Lower leg skin (tissue), 4 donors: ENCODE results near the gene IPCEF1. TPM values are rescaled to one million over a fixed set of nuclear protein-coding genes. Genes with fewer than 3 reads are reported as not detected.

ENCODE experiments used
- DNase-seq, 2 donors: peaks; one replicate each; pipeline ENCODE4 v3.0.0-alpha.2; 2019; ENCODE audit warnings: low spot score in 2 of 2
- H3K4me3 ChIP-seq: fragments of 200-600 bp; sonication (generic); 2 replicates; pipeline ENCODE4 v1.5.1; 2017; ENCODE audit warnings: mild to moderate bottlenecking, low read depth; ENCODE audit not compliant: poor library complexity, severe bottlenecking
- POLR2A ChIP-seq, 2 donors: fragments of 450-650 bp; IDR thresholded peaks; one replicate each; pipeline ENCODE4 v1.6.1; 2016 to 2017; ENCODE audit warnings: antibody characterized with exemption in 2 of 2, mild to moderate bottlenecking in 1 of 2, moderate library complexity in 1 of 2
- WGBS, 2 donors: methylation state at CpG; one replicate each; pipeline ENCODE4 v1.1.5; 2018; 5-methylcytosine and 5-hydroxymethylcytosine counted together
- intact Hi-C: fragments of 100-400 bp; cut with DNase I; formaldehyde crosslinking; loops from one replicate; pipeline ENCODE4 v1.15.0; 2023; ENCODE audit warnings: low total_unique reads
- total RNA-seq, 4 donors: library from RNA; depleted of rRNA; stranded (reverse); fragments of >200 nt; gene quantifications; one replicate each; pipeline ENCODE4 v1.1.0, GENCODE V29; 2016
- TF ChIP-seq, protein P1 (sequence below), 3 donors: fragments of 450-650 bp; IDR thresholded peaks; one replicate each; pipeline ENCODE4 v1.5.1; 2016; ENCODE audit warnings: antibody characterized with exemption in 3 of 3, mild to moderate bottlenecking in 3 of 3, moderate library complexity in 2 of 3

The IPCEF1 gene
- total RNA-seq, 4 donors from 2014 or later = 0.67 to 1.7 (median 0.97) TPM

DNA sequence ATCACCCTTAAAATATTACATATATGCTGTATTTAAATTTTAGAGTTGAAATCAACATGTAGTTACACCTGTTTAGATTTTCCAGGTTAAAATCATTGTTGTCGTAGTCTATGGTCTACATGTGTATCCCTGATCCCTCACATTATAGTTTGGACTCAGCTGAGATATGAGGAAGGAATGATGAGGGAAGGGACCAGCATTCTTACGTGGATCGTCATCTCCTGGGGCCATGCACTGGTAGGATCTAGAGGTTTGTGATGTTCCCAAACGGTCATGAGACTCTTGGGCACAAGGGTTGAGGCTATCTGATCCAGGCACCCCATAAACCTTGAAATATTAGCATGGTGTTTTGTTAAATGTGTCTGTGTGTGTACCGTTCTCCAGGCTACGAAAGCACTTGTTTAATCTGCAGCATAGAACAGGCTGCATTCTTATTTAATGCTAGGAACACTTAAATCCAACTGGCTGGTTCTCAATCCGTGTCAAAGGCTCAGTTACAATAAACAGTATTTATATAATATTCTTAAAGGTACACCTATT, 55.4 kb downstream of the IPCEF1 start:
- WGBS, 2 donors = 70 to 77% methylated on average over 7 of the region's 7 CpGs

DNA sequence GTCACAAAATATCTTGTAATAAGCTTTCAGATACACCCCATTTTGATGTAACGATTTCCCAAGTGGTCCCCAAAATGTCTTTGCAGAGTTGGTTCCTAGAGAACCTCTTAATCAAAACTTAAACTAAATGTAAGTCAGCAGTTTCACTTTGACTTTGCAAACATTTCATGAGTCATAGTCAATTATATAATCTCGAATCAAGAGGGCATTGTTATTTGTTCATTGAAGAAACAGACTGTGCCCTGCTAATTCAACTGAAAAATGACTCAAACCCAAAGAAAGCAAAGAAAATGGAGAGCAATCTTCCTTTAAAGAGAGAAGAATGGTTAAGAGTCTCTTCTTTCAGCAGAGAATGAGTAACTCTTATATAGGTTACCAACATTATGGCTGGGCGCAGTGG, 58.3 kb downstream of the IPCEF1 start:
- intact Hi-C loops = loop anchor here (10.0 kb wide), 1 partner anchor 47 kb away; no protein-coding TSS in a partner anchor
- H3K4me3 ChIP-seq = no peak overlapping the region
- DNase-seq = no peak
- WGBS, 2 donors = 43 to 48% methylated on average over 3 of the region's 3 CpGs
- TF ChIP-seq, protein P1, sequence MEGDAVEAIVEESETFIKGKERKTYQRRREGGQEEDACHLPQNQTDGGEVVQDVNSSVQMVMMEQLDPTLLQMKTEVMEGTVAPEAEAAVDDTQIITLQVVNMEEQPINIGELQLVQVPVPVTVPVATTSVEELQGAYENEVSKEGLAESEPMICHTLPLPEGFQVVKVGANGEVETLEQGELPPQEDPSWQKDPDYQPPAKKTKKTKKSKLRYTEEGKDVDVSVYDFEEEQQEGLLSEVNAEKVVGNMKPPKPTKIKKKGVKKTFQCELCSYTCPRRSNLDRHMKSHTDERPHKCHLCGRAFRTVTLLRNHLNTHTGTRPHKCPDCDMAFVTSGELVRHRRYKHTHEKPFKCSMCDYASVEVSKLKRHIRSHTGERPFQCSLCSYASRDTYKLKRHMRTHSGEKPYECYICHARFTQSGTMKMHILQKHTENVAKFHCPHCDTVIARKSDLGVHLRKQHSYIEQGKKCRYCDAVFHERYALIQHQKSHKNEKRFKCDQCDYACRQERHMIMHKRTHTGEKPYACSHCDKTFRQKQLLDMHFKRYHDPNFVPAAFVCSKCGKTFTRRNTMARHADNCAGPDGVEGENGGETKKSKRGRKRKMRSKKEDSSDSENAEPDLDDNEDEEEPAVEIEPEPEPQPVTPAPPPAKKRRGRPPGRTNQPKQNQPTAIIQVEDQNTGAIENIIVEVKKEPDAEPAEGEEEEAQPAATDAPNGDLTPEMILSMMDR (IDR thresholded peaks at IDR 0.05) = no peak
- TF ChIP-seq POLR2A (IDR thresholded peaks at IDR 0.05) = no peak

More for the DNA sequence above, 55.4 kb downstream of the IPCEF1 start:
- TF ChIP-seq, protein P1 (IDR thresholded peaks at IDR 0.05) = no peak
- no peak for TF ChIP-seq POLR2A (IDR thresholded peaks at IDR 0.05)
- no peak overlapping the region for H3K4me3 ChIP-seq
- intact Hi-C loops = no loop called here
- DNase-seq = no peak

DNA sequence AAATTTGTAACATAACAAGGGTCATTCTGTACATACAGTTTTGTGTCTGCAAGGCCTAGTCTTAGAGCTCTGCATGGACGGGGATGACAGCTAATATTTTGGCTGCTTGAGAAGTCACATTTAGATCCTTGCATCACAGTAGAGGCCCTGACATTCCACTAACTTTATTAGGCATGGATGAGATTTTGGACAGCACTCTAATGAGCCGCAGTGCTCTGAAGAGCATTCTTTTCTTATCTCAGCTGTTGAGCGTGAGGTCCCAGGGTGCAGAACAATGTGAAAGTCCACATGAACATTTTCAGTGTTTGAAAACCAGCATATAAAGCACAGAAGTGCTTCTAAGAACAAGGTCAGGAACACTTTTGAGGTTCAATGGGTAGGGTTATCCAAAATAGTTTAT, 58.9 kb downstream of the IPCEF1 start:
- no peak for DNase-seq
- H3K4me3 ChIP-seq = no peak overlapping the region
- TF ChIP-seq, protein P1 (IDR thresholded peaks at IDR 0.05) = no peak
- no peak for TF ChIP-seq POLR2A (IDR thresholded peaks at IDR 0.05)
- intact Hi-C loops = loop anchor here (10.0 kb wide), 1 partner anchor 47 kb away; no protein-coding TSS in a partner anchor
- 60 to 70% methylated on average over 3 of the region's 3 CpGs for WGBS, 2 donors

DNA sequence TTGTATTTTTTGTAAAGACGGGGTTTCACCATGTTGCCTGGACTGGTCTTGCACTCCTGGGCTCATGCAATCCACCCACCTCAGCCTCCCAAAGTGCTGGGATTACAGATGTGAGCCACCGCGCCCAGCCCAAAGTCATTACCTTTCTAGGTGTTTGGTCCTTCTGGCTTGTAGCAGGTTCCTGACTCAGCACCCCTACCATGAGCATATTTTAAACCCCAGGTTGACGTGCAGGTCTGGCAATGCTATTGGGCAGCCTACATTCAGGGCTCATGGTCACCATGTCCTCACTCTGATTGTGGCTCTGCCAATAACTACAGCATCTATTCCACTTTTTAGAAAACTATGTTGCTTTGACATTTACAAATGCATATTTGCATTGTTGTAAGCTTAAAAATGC, 59.4 kb downstream of the IPCEF1 start:
- WGBS, 2 donors = 94 to 97% methylated on average over 4 of the region's 4 CpGs
- H3K4me3 ChIP-seq = no peak overlapping the region
- TF ChIP-seq, protein P1 (IDR thresholded peaks at IDR 0.05) = no peak
- no peak for TF ChIP-seq POLR2A (IDR thresholded peaks at IDR 0.05)
- no peak for DNase-seq
- intact Hi-C loops = loop anchor here (10.0 kb wide), 1 partner anchor 48 kb away; no protein-coding TSS in a partner anchor

DNA sequence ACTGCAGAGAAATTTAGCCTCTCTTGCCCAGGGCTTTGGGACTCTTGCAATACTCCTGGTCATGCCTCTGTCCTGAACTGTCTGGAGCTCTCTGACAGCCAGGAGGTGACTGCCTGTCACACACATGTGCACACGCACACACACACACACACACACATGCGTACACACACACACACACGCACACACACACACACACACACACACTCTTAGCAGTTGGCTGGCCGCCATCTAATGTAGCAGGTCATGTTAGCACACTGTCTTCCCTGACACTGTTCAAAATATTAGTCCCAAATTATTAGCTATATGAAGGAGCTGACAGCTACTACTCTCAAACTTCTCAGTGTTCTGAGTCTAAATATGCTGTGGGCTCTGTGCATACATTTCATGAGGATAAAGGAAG, 60.9 kb downstream of the IPCEF1 start:
- WGBS, 2 donors = 65 to 69% methylated on average over 4 of the region's 4 CpGs
- H3K4me3 ChIP-seq = no peak overlapping the region
- TF ChIP-seq POLR2A (IDR thresholded peaks at IDR 0.05) = no peak
- TF ChIP-seq, protein P1 (IDR thresholded peaks at IDR 0.05) = no peak
- intact Hi-C loops = loop anchor here (10.0 kb wide), 1 partner anchor 49 kb away; no protein-coding TSS in a partner anchor
- DNase-seq = no peak
